Nephron progenitor cell (in vitro differentiated cells): ENCODE measurements around the gene FLAD1.

Experiments
- DNase-seq: peaks from one replicate; pipeline ENCODE4 v3.0.0; 2021
- H3K27ac Mint-ChIP-seq: 2 replicates; pipeline ENCODE4 v1.8.0; 2021; ENCODE audit warnings: mild to moderate bottlenecking, moderate library complexity, mixed read lengths
- H3K27me3 Mint-ChIP-seq: 2 replicates; pipeline ENCODE4 v1.8.0; 2021; ENCODE audit warnings: mild to moderate bottlenecking, low read depth, mixed read lengths; ENCODE audit not compliant: poor library complexity
- H3K36me3 Mint-ChIP-seq: 2 replicates; pipeline ENCODE4 v1.8.0; 2021; ENCODE audit warnings: low read depth, mixed read lengths
- H3K4me1 Mint-ChIP-seq: 2 replicates; pipeline ENCODE4 v1.8.0; 2021; ENCODE audit warnings: mixed read lengths
- H3K4me3 Mint-ChIP-seq: 2 replicates; pipeline ENCODE4 v1.8.0; 2021; ENCODE audit warnings: mild to moderate bottlenecking, moderate library complexity, mixed read lengths
- H3K9me3 Mint-ChIP-seq: 2 replicates; pipeline ENCODE4 v1.8.0; 2021; ENCODE audit warnings: mild to moderate bottlenecking, moderate library complexity, mixed read lengths
- CTCF ChIP-seq: fragments of 200-600 bp; sonication (generic); IDR thresholded peaks from 2 replicates; pipeline ENCODE4 v1.5.0; 2021; ENCODE audit warnings: antibody characterized with exemption

FLAD1 gene

GRCh38 chr1:154969860-154970452 lies 13.2 kb upstream of the FLAD1 start:
- H3K27me3 Mint-ChIP-seq, result no peaks in the 10 kb centered on the region
- peak overlapping the region; percentile 69 for H3K27ac Mint-ChIP-seq
- peaks cover 29% of the 10 kb centered on the region for H3K36me3 Mint-ChIP-seq
- H3K4me1 Mint-ChIP-seq, result peaks cover 52% of the 10 kb centered on the region
- DNase-seq, result no peak
- no peaks in the 10 kb centered on the region for H3K9me3 Mint-ChIP-seq
- no peak for TF ChIP-seq CTCF
- peak overlapping the region; percentile 88 for H3K4me3 Mint-ChIP-seq

- Mint-ChIP-seq H3K27ac (peak within 1 kb of the TSS; percentile 95), H3K9me3 (no peaks in the 10 kb centered on the region), H3K4me3 (peak within 1 kb of the TSS; percentile 88)
Observed at GRCh38 chr1:154970631-154971340, 12.4 kb upstream of the FLAD1 start, which contains the start of gene SHC1. Gene SHC1, minus strand, starts transcription at chr1:154970747. Its CDS starts 221 bp downstream, at chr1:154970526.

GRCh38 chr1:154971341-154971998 lies 11.7 kb upstream of the FLAD1 start:
- no peak for TF ChIP-seq CTCF
- Mint-ChIP-seq H3K4me1 (peaks cover 52% of the 10 kb centered on the region), H3K4me3 (peak overlapping the region; percentile 88), H3K27me3 (no peaks in the 10 kb centered on the region), H3K36me3 (peaks cover 20% of the 10 kb centered on the region), H3K27ac (peak overlapping the region; percentile 95), H3K9me3 (no peaks in the 10 kb centered on the region)
- no peak for DNase-seq

More at GRCh38 chr1:154970631-154971340, 12.4 kb upstream of the FLAD1 start, which contains the start of gene SHC1:
- Mint-ChIP-seq H3K4me1 (peaks cover 52% of the 10 kb centered on the region), H3K36me3 (peaks cover 21% of the 10 kb centered on the region), H3K27me3 (no peaks in the 10 kb centered on the region)
- no peak for TF ChIP-seq CTCF
- peak; percentile 91 for DNase-seq

GRCh38 chr1:154972213-154972516 lies 11.0 kb upstream of the FLAD1 start:
- TF ChIP-seq CTCF, result no peak
- H3K4me3 Mint-ChIP-seq, result no peak overlapping the region
- H3K27ac Mint-ChIP-seq, result no peak overlapping the region
- H3K4me1 Mint-ChIP-seq, result peaks cover 50% of the 10 kb centered on the region
- no peak for DNase-seq
- peaks cover 13% of the 10 kb centered on the region for H3K36me3 Mint-ChIP-seq
- H3K27me3 Mint-ChIP-seq, result no peaks in the 10 kb centered on the region
- no peaks in the 10 kb centered on the region for H3K9me3 Mint-ChIP-seq

- Mint-ChIP-seq H3K9me3 (no peaks in the 10 kb centered on the region), H3K27me3 (no peaks in the 10 kb centered on the region), H3K4me1 (peaks cover 47% of the 10 kb centered on the region), H3K4me3 (no peak overlapping the region), H3K27ac (no peak overlapping the region), H3K36me3 (peaks cover 11% of the 10 kb centered on the region)
- TF ChIP-seq CTCF, result no peak
- DNase-seq, result peak; percentile 61
Observed at GRCh38 chr1:154972517-154973343, 10.4 kb upstream of the FLAD1 start.
